Measurements from ENCODE around the gene TFCP2.
A peak's percentile ranks its signal among the peaks of the same experiment; 100 is the strongest.
"Not testable (repeated sequence)": the region's sequence is repeated elsewhere in the genome, so short reads cannot be mapped to it uniquely, and the experiment has no call there.

Gene TFCP2

GRCh38 chr12:51172515-51173431 lies at the start of gene TFCP2:
TFCP2 (minus strand) TSS chr12:51173135; CDS start chr12:51172422, 713 bp downstream.
- FAIRE-seq (peak; percentile 17), DNase-seq (ENCODE audit: low spot score) (peak; percentile 96)

GRCh38 chr12:51222461-51222860 lies 49.5 kb upstream of the TFCP2 start:
- DNase-seq (ENCODE audit: low spot score) (no peak), FAIRE-seq (no peak)

- DNase-seq (ENCODE audit: low spot score), result not testable (repeated sequence)
- peak; percentile 96 for FAIRE-seq
Measured at GRCh38 chr12:51219857-51220256, 46.9 kb upstream of the TFCP2 start.

- FAIRE-seq (no peak), DNase-seq (ENCODE audit: low spot score) (no peak)
Measured at GRCh38 chr12:51219322-51219721, 46.4 kb upstream of the TFCP2 start.

- FAIRE-seq (no peak), DNase-seq (ENCODE audit: low spot score) (no peak)
Measured at GRCh38 chr12:51218607-51219161, 45.7 kb upstream of the TFCP2 start.

GRCh38 chr12:51217968-51218606 lies 45.2 kb upstream of the TFCP2 start, which contains the start of gene POU6F1:
POU6F1 (minus strand) TSS chr12:51218062; CDS start chr12:51206836, 11,226 bp downstream.
- FAIRE-seq (no peak), DNase-seq (ENCODE audit: low spot score) (peak; percentile 92)

- FAIRE-seq, result no peak
- peak; percentile 72 for DNase-seq (ENCODE audit: low spot score)
Measured at GRCh38 chr12:51217133-51217967, 44.4 kb upstream of the TFCP2 start.

GRCh38 chr12:51216642-51217041 lies 43.7 kb upstream of the TFCP2 start:
- FAIRE-seq (no peak), DNase-seq (ENCODE audit: low spot score) (no peak)

- no peak for DNase-seq (ENCODE audit: low spot score)
- no peak for FAIRE-seq
Measured at GRCh38 chr12:51214895-51215294, 42.0 kb upstream of the TFCP2 start.

- DNase-seq (ENCODE audit: low spot score) (no peak), FAIRE-seq (no peak)
Measured at GRCh38 chr12:51210690-51211395, 37.9 kb upstream of the TFCP2 start.

- no peak for DNase-seq (ENCODE audit: low spot score)
- FAIRE-seq, result no peak
Measured at GRCh38 chr12:51209259-51209658, 36.3 kb upstream of the TFCP2 start.

- DNase-seq (ENCODE audit: low spot score) (no peak), FAIRE-seq (no peak)
Measured at GRCh38 chr12:51208016-51208660, 35.2 kb upstream of the TFCP2 start.

- FAIRE-seq, result peak; percentile 61
- DNase-seq (ENCODE audit: low spot score), result no peak
Measured at GRCh38 chr12:51205350-51205749, 32.4 kb upstream of the TFCP2 start.

GRCh38 chr12:51202718-51203117 lies 29.8 kb upstream of the TFCP2 start:
- no peak for DNase-seq (ENCODE audit: low spot score)
- no peak for FAIRE-seq

GRCh38 chr12:51200806-51201205 lies 27.9 kb upstream of the TFCP2 start:
- DNase-seq (ENCODE audit: low spot score) (no peak), FAIRE-seq (no peak)

- DNase-seq (ENCODE audit: low spot score) (no peak), FAIRE-seq (no peak)
Measured at GRCh38 chr12:51200156-51200555, 27.2 kb upstream of the TFCP2 start.

GRCh38 chr12:51199366-51199945 lies 26.5 kb upstream of the TFCP2 start:
- FAIRE-seq, result no peak
- DNase-seq (ENCODE audit: low spot score), result no peak

GRCh38 chr12:51198568-51199365 lies 25.8 kb upstream of the TFCP2 start:
- FAIRE-seq (no peak), DNase-seq (ENCODE audit: low spot score) (no peak)

All from urothelium cell line (cell line).